SK-N-SH treated with all-trans-retinoic acid at 6 μM for 48 hours (cell line): Measurements from ENCODE around the gene STUM.
A peak's percentile ranks its signal among the peaks of the same experiment; 100 is the strongest.

Source experiments
- ATAC-seq: fragments of 200-7000 bp; cut with Tn5 transposase; 3 replicates; pipeline ENCODE4 v1.9.1; 2020; ENCODE audit warnings: mild to moderate bottlenecking, moderate library complexity
- ARNTL ChIP-seq: fragments of 450-650 bp; formaldehyde crosslinking; IDR thresholded peaks from 2 replicates; pipeline ENCODE4 v1.5.0; 2020; ENCODE audit warnings: low read depth, mild to moderate bottlenecking, moderate library complexity, borderline replicate concordance
- BACH2 ChIP-seq: fragments of 250-450 bp; sonication (Bioruptor Pico); IDR thresholded peaks from 2 replicates; pipeline ENCODE4 v1.9.0; 2021; ENCODE audit warnings: mild to moderate bottlenecking, borderline replicate concordance
- CREB5 ChIP-seq: fragments of 250-450 bp; sonication (Bioruptor Pico); IDR thresholded peaks from 2 replicates; pipeline ENCODE4 v1.5.1; 2020; ENCODE audit warnings: low read depth, mild to moderate bottlenecking, moderate library complexity
- CSRNP3 ChIP-seq: fragments of 250-450 bp; sonication (Bioruptor Pico); IDR thresholded peaks from 2 replicates; pipeline ENCODE4 v1.5.1; 2021; ENCODE audit warnings: mild to moderate bottlenecking, moderate library complexity
- GLIS3 ChIP-seq: fragments of 250-450 bp; sonication (Bioruptor Pico); IDR thresholded peaks from 2 replicates; pipeline ENCODE4 v1.5.0; 2020; ENCODE audit warnings: mild to moderate bottlenecking, moderate library complexity
- ISL1 ChIP-seq: fragments of 250-450 bp; sonication (Bioruptor Pico); IDR thresholded peaks from 2 replicates; pipeline ENCODE4 v2.1.2; 2022; ENCODE audit warnings: mild to moderate bottlenecking, moderate library complexity
- OSR1 ChIP-seq: fragments of 250-450 bp; sonication (Bioruptor Pico); IDR thresholded peaks from 2 replicates; pipeline ENCODE4 v1.8.0; 2022; ENCODE audit warnings: moderate library complexity, mild to moderate bottlenecking, inconsistent platforms
- PATZ1 ChIP-seq: fragments of 250-450 bp; sonication (Bioruptor Pico); IDR thresholded peaks from 2 replicates; pipeline ENCODE4 v1.8.0; 2020; ENCODE audit warnings: mild to moderate bottlenecking, moderate library complexity, borderline replicate concordance
- PPARA ChIP-seq: fragments of 250-450 bp; sonication (Bioruptor Pico); IDR thresholded peaks from 2 replicates; pipeline ENCODE4 v1.5.0; 2020; ENCODE audit warnings: mild to moderate bottlenecking, borderline replicate concordance
- RARB ChIP-seq: fragments of 250-450 bp; sonication (Bioruptor Pico); IDR thresholded peaks from 2 replicates; pipeline ENCODE4 v1.8.0; 2021; ENCODE audit warnings: mild to moderate bottlenecking, moderate library complexity
- SNAI2 ChIP-seq: fragments of 250-450 bp; sonication (Bioruptor Pico); IDR thresholded peaks from 2 replicates; pipeline ENCODE4 v1.5.0; 2020; ENCODE audit warnings: mild to moderate bottlenecking, moderate library complexity
- TCF4 ChIP-seq: fragments of 250-450 bp; sonication (Bioruptor Pico); IDR thresholded peaks from 2 replicates; pipeline ENCODE4 v1.8.0; 2021; ENCODE audit warnings: mild to moderate bottlenecking, moderate library complexity, borderline replicate concordance
- TOX ChIP-seq: fragments of 250-450 bp; sonication (Bioruptor Pico); IDR thresholded peaks from 2 replicates; pipeline ENCODE4 v1.8.0; 2021; ENCODE audit warnings: mild to moderate bottlenecking, moderate library complexity, borderline replicate concordance
- TSHZ2 ChIP-seq: fragments of 250-450 bp; sonication (Bioruptor Pico); IDR thresholded peaks from 2 replicates; pipeline ENCODE4 v1.5.0; 2020; ENCODE audit warnings: mild to moderate bottlenecking, moderate library complexity
- ZFP3 ChIP-seq: fragments of 250-450 bp; sonication (Bioruptor Pico); IDR thresholded peaks from 2 replicates; pipeline ENCODE4 v1.5.0; 2020; ENCODE audit warnings: mild to moderate bottlenecking, moderate library complexity

Gene STUM

GRCh38 chr1:226654668-226655055, 106.1 kb downstream of the STUM start:
- TF ChIP-seq GLIS3 (CRISPR knock-in tag), result no peak
- no peak for TF ChIP-seq CSRNP3 (CRISPR knock-in tag)
- no peak for TF ChIP-seq ISL1 (CRISPR knock-in tag)
- no peak for TF ChIP-seq RARB
- TF ChIP-seq CREB5 (CRISPR knock-in tag), result no peak
- no peak for TF ChIP-seq OSR1 (CRISPR knock-in tag)
- TF ChIP-seq TOX (CRISPR knock-in tag), result no peak
- TF ChIP-seq ZFP3 (CRISPR knock-in tag), result no peak
- no peak for TF ChIP-seq PATZ1 (CRISPR knock-in tag)
- TF ChIP-seq, all 23 proteins: peak for 0
- ATAC-seq, result no peak

GRCh38 chr1:226655251-226656163, 106.9 kb downstream of the STUM start:
- no peak for TF ChIP-seq TCF4
- TF ChIP-seq BACH2, result no peak
- no peak for TF ChIP-seq RARB
- no peak for TF ChIP-seq CSRNP3 (CRISPR knock-in tag)
- no peak for TF ChIP-seq SNAI2 (CRISPR knock-in tag)
- TF ChIP-seq TOX (CRISPR knock-in tag), result no peak

GRCh38 chr1:226656201-226656600, 107.6 kb downstream of the STUM start:
- TF ChIP-seq TSHZ2 (no peak), ISL1 (CRISPR knock-in tag) (no peak), PPARA (no peak), ARNTL (CRISPR knock-in tag) (no peak), CSRNP3 (CRISPR knock-in tag) (no peak)

More at GRCh38 chr1:226655251-226656163, 106.9 kb downstream of the STUM start:
- ATAC-seq, result no peak

More at GRCh38 chr1:226656201-226656600, 107.6 kb downstream of the STUM start:
- peak; percentile 4; the same call in 2 of the 3 replicates for ATAC-seq
